GM18909 (cell line): ENCODE data around the gene PXN.
"Not testable (repeated sequence)": the region's sequence is repeated elsewhere in the genome, so short reads cannot be mapped to it uniquely, and the experiment has no call there.

Experiments
- ATAC-seq: cut with Tn5 transposase; IDR thresholded peaks from one replicate; pipeline ENCODE4 v1.9.1; 2021; ENCODE audit warnings: mild to moderate bottlenecking; ENCODE audit not compliant: unreplicated experiment, poor library complexity

The PXN gene

GRCh38 chr12:120242275-120242799 is 23.2 kb downstream of the PXN start:
- ATAC-seq, result no peak

GRCh38 chr12:120241561-120242274 is 23.8 kb downstream of the PXN start:
- ATAC-seq, result no peak

DNA sequence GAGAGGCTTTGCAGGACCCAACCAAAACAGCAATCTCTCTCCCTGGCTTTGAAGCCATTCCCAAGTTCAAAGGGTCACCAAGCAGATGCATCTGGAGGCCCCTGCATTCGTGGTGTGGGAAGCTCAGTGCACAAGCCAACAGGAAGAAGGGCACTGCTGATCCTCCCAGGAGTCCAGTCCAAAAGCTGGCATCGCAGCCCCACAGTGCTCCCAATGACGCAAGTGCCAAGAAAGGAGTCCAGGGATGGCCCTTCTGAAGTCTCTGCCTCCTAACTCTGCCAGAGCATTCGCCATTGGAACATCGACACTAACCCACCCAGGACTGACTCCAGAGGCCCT is 25.1 kb downstream of the PXN start:
- no peak for ATAC-seq

DNA sequence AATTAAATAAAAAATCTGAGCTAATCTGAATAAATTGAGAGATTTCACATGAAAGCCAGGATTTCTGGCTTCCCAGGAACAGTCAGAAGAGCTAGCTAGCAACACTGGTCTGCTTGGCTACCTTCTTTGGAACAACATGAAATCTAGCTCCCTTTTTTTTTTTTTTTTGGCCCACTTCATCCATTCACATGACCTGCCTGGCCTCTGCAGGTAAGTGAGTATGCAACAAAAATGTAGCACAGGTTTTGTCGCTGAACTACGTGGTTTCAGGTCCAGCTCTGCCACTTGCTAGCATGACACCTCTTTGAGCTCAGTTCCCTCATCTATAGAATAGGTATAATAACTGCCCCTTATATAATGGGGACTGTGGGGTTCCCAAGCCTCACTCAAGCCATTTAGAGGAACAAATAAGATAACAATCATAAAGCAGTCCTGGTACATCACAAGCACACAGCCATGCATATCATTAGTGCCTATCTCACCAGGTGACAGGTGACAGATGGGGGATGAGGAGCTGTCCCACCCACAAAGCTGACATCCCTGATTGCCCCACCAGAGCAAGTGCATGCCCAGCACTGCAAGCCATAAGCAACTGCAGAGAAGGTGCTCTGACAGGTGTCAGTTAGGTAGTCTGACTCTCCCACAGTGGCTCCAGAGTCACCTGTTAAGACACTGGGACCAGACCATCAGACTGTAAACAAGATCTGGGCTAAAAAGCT is 25.6 kb downstream of the PXN start:
- no peak for ATAC-seq

DNA sequence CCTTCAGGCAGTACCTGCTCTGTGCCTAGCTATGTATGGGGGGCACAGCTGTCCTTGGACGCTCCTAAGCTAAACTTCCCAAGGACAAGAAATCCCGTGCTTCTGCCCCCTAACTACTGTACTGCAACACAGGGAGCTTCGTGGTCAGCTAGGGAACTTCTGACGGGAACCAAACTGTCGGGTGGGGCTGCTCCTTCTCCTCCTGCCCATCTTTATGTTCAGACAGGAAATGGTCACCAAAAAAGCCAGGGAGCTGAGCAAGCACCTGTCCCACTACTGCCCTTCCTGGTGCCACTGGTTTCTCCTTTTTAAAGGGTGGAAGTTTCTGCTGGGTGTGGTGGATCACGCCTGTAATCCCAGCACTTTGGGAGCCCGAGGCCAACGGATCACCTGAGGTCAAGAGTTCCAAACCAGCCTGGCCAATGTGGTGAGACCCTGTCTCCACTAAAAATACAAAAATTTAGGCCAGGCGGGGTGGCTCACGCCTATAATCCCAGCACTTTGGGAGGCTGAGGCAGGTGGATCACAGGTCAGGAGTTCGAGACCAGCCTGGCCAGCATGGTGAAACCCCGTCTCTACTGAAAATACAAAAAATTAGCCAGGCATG is 26.6 kb downstream of the PXN start:
- no peak for ATAC-seq

DNA sequence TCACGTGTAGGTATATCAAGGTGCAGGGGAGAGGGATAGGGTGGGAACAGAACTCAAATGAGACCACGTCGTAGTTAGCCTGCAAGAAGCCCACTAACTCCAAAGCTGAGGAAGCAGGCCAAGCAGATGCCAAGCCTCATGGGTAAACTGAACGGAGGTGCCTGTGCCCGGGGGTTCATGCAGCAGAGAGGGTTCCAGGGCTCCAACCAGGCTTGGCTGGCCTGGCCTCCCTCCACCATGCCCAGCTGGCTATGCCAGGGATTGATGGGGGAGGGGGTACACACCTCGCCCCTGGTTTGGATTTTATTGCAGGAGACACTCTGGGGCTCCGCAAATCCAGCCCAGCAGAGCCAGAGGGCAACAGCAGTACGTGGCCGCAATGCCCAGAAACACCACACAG is 27.3 kb downstream of the PXN start:
- ATAC-seq, result no peak

DNA sequence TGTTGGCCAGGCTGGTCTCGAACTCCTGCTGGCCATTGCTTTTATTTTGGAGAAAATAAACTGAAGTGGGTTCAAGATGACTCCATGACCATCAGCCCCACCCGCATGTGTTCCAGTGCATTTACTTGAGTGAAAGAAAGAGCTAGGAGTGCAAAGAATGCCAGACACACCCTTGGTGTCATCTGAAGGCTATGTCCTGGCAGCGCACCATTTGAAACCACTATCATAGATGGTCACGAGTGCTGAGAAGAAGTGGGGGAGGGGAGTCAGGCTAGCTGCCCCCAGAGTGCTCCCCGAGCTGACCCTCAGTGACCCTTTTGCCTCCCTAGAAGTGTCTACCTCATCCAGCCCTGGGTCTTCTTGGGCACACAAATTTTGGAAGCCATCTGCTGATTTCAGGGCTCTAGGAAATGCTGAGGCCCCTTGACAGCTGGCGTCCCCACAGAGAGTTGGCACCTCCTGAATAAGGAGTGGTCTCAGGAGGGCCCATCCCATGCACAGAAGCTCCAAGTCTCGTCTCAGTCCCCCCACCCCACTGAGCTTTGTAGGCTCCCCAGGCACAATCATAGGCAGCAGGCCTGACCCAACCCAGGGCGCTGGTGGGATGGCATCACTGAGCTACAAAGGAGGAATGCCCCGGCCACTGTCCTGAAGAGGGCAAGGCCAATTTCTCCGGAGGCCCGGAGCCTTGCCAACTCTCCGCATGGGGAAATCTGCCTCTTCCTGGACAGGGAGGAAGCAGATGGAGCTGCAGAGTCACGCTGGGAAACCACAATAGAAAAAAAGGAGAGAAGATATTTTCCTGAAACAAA is 28.0 kb downstream of the PXN start:
- ATAC-seq, result no peak

GRCh38 chr12:120236809-120237208 is 28.7 kb downstream of the PXN start:
- not testable (repeated sequence) for ATAC-seq

- ATAC-seq, result no peak
Observed at GRCh38 chr12:120235369-120236323, 29.9 kb downstream of the PXN start.

- no peak for ATAC-seq
Observed at GRCh38 chr12:120234643-120235368, 30.7 kb downstream of the PXN start.

DNA sequence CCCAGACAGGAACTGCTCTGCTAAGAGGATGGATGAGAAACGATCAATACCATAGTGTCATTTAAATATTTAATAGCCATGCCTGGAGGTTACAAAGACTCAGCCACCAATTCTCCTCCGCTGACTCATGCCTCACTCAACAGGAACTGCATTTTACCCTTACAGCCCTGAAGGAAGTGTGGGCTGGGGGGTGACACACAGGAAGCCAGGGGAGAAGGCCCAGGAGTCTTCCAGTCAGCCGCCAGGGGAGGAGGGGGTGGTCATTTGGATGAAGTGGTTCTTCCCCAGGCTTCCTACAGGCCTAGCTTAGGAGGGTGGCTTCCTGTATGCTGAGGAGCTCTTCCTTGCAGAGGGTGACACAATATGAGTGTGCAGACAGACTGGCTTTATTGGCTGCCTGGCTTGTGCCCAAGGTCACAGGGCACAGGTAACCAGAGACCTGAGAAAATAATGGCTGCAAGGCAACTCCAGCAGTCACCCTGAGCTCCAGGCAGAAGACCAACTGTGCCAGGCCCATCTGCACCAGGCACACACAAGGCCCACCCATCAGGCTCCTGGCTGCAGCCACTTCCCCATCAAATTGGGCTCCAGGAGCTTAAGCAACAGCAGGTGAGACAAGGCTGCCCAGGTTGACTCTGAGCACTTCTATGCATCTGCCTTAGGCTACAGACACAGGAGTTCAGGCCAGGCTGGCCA is 34.1 kb downstream of the PXN start:
- ATAC-seq, result no peak

DNA sequence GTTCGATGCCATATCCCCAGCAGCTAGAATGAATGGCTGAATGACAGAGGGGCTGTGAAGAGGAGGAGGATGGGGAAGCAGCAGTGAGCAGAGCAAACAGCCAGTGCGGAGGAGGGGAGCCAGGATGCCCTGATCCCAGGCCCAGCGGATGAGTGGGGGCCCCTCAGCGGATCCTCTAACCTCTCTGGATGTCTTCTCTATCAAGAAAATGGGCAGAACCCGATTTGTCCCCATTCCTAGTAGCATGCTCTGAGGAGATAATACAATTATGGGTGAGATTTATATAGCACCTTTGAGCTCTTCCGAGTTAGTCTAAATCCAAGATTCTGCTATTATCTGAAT is 34.6 kb downstream of the PXN start:
- no peak for ATAC-seq

- no peak for ATAC-seq
Observed at GRCh38 chr12:120230326-120230973, 35.1 kb downstream of the PXN start.

GRCh38 chr12:120229487-120230325 is 35.8 kb downstream of the PXN start:
- ATAC-seq, result no peak

GRCh38 chr12:120229071-120229486 is 36.5 kb downstream of the PXN start:
- ATAC-seq, result no peak

DNA sequence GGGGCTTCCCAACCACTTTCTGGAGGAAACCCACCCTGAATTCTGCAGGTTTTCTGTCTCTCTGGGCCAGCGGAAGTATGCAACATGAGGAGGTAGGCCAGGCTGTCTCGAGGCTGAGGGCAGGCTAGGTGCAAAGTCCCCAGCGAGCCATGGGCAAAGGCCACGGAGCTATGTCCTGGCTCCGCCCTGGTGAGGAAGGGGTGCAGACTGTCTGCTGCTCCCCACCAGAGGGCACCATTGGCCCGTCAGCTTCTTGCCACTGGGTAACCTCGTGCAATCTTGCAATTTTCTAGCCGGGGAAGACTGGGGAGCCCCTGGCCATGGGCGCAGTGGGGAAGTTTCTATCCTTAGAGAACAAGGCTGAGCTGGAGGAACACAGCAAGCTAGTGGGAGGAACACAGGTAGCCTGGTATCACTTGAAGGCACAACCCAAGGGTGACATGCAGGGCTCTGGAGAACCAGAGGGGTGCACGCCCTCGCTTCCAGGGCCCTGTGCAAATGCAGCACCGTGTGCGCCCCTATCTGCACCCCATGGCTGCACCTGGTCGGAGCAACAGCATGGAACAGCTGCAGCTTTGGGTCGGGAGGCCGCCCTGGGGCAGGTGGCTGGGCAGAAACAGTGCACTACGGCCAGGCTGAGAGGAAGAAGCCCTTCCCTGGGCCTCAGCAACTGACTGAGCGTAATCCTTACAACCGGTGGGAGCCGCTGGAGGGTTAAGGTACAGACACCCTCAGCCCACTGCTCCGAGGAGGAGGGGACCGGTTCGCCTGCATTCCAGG is 37.0 kb downstream of the PXN start:
- peak; percentile 69 for ATAC-seq

GRCh38 chr12:120228041-120228290 is 37.6 kb downstream of the PXN start:
- ATAC-seq, result no peak
